Measurements from ENCODE around the gene HORMAD2. TPM values are rescaled to one million over a fixed set of nuclear protein-coding genes. Genes with fewer than 3 reads are reported as not detected.

HORMAD2 gene
- total RNA-seq, 4 donors from 2014 or later: not detected

DNA sequence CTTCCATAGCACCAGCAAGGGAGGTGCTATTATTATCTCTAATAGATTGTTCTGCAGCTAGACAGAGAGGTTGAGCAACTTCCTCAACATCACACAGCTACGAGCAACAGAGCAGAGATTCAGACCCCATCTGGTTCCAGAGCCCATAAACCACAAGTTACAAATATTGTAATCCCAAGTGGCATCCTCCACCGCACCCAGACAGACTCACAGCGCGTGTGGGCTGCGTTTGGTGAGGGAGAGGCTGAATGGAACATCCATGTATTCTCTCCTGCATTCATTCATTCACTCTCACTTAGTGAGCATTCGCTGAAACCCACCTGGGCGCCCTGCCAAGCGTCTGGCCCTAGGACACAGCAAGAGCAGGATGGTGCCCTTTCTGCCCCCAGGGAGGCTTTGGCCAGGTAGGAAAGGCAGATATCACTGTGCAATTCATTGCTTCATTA lies 132.8 kb downstream of the HORMAD2 start:
- TF ChIP-seq, protein P1, sequence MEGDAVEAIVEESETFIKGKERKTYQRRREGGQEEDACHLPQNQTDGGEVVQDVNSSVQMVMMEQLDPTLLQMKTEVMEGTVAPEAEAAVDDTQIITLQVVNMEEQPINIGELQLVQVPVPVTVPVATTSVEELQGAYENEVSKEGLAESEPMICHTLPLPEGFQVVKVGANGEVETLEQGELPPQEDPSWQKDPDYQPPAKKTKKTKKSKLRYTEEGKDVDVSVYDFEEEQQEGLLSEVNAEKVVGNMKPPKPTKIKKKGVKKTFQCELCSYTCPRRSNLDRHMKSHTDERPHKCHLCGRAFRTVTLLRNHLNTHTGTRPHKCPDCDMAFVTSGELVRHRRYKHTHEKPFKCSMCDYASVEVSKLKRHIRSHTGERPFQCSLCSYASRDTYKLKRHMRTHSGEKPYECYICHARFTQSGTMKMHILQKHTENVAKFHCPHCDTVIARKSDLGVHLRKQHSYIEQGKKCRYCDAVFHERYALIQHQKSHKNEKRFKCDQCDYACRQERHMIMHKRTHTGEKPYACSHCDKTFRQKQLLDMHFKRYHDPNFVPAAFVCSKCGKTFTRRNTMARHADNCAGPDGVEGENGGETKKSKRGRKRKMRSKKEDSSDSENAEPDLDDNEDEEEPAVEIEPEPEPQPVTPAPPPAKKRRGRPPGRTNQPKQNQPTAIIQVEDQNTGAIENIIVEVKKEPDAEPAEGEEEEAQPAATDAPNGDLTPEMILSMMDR (IDR thresholded peaks at IDR 0.05; ENCODE audit: low read depth): no peak

DNA sequence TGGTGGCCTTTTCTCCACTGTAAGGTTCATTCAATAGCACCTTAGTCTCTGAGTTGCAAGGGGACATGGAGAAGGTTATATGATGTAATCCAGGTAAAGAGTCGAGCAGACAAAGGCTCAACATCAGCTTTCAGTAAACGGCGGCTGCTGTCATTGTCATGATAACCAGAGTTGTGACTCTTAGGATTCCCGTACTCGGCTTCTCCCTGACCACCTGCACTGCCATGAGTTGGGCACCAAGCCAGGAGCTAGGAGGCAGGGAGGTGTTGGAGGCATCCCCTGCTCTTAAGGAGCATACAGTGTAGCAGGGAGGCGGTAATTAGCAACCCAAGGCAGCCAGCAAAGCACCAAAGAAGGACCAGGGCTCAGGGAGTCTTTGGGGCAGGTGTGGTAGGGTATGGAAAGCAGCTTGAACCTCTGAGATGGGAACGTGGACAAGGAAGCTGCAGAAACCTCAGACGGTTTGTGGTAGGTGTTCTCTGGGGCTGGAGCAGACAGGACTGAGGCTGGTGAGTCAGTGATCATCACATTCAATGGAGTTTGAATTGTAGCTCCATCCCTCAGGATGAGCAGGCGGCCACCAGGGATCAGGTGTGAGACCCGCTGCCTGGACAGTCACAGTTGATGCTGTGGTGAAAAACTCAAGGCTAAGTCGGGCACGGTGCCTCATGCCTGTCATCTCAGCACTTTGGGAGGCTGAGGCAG lies 134.6 kb downstream of the HORMAD2 start:
- TF ChIP-seq, protein P1 (IDR thresholded peaks at IDR 0.05; ENCODE audit: low read depth): no peak

DNA sequence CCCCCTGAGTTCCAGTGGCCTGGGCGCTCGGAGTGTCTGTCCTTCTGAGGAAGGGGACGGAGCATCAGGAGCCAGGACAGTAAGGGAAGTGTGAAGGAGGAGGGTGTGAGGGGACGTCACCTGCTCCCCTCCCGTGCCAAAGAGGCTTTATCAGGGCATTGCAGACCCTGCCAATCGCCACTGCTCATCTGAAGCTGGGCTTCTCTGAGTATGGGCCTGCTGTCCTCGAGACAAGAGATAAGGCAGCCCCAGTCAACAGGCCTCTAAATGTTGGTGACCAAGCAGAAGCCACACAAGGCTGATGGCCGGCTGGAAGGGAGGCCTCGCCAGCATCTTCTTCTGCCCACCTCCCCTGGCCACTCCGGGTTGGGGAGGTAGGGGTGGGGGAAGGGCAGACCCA lies 136.4 kb downstream of the HORMAD2 start:
- TF ChIP-seq, protein P1 (IDR thresholded peaks at IDR 0.05; ENCODE audit: low read depth): no peak

DNA sequence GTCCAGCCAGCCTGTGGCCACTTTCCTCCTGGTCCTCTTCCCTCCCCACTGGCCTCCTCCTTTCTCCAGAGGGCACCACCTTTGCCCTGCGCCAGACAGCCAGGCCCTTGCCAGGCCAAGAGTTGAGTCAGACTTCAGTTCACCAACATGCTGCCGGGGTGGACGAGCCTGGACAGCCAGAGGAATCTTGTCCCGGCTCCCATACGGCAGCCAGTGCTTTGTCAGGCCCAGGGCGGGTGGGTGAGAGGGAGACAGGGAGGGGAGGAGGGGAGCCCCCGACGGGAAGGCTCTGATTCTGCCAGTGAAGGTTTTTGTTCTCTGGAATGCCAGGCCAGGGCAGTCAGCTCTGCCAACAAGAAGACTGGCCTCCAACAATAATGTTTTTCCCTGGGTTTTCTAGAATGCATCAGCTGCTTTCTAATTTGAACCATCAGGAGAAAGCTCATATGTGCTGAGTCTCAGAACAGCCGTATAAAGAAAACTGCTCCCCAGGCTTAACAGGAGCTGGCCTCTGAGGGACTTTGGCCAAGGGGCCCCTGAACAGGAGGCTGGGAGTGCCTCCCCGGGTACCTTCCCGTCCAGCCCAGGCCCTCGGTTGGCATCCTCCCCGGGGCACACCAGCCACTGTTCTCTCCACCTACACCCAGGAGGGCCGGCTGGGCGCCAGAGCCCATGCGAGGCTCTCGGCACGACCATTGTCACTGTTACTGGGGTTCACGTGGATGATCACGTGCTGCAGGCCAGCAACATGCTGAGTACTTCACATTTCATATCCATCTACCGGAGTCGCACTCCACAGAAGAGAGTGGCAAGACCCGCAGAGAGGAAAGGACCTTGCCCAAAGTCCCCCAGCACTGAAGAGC lies 137.7 kb downstream of the HORMAD2 start:
- TF ChIP-seq, protein P1 (IDR thresholded peaks at IDR 0.05; ENCODE audit: low read depth): no peak

DNA sequence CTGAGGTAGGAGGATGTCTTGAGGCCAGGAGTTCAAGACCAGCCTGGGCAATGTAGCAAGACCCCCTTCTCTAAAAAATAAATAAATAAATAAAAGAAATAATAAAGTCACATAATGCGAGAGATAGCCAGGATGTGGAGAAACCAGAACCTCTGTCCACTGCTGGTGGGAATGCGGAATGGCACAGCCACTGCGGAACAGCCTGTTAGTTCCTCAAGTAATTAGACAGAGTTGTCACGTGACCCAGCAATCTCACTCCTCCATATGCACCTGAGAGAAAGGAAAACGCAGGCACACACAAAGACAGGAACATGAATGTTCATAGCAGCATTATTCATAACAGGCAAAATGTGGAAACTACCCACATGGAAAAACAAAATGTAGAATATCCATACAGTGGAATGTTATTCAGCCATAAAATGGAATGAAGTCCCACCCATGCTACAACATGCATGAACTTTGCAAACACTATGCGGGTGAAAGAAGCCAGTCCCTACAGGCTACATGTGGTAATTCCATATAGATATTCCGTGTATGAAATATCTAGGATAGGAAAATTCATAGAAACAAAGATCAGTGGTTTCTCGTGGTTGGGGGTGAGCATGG lies 138.9 kb downstream of the HORMAD2 start:
- TF ChIP-seq, protein P1 (IDR thresholded peaks at IDR 0.05; ENCODE audit: low read depth): no peak

DNA sequence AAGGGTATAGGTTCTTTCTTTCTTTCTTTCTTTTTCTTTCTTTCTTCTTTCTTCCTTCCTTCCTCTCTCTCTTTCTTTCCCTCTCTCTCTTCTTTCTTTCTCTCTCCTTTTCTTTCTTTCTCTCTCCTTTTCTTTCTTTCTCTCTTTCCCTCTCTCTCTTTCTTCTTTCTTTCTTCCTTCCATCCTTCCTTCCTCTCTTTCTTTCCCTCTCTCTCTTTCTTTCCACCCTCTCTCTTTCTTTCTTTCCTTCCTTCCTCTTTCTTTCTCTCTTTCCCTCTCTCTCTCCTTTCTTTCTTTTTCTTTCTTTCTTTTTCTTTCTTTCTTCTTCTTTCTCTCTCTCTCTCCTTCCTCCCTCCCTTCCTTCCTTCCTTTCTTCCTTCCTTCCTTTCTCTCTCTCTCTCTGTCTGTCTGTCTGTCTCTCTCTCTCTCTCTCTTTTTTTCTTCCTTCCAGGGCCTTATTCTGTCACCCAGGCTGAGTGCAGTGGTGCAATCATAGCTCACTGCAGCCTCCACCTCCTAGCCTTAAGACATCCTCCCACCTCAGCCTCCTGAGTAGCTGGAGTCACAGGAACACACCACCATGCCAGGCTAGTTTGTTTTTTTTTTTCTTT lies 139.5 kb downstream of the HORMAD2 start:
- TF ChIP-seq, protein P1 (IDR thresholded peaks at IDR 0.05; ENCODE audit: low read depth): no peak

All from subcutaneous adipose tissue (tissue), 4 donors.